Urothelium cell line (cell line): ENCODE results near the gene DDX1.
"Not testable (repeated sequence)": the region's sequence is repeated elsewhere in the genome, so short reads cannot be mapped to it uniquely, and the experiment has no call there.

ENCODE experiments used
- DNase-seq: peaks from one replicate; pipeline ENCODE4 v3.0.0; 2011; ENCODE audit warnings: low spot score, mixed read lengths
- FAIRE-seq: peaks from 2 replicates; lab custom pipeline; 2011; peaks lifted over from hg19 to GRCh38; lab: Jason Lieb, UNC

The DDX1 gene

GRCh38 chr2:15671842-15672815 lies 80.5 kb downstream of the DDX1 start:
- FAIRE-seq (no peak), DNase-seq (no peak)

GRCh38 chr2:15672961-15673918 lies 81.6 kb downstream of the DDX1 start:
- no peak for DNase-seq
- FAIRE-seq = no peak

- DNase-seq (no peak), FAIRE-seq (peak; percentile 35)
Measured at GRCh38 chr2:15673919-15674636, 82.4 kb downstream of the DDX1 start.

GRCh38 chr2:15674637-15675455 lies 83.2 kb downstream of the DDX1 start:
- FAIRE-seq (peak; percentile 62), DNase-seq (peak; percentile 70)

GRCh38 chr2:15675456-15676195 lies 84.0 kb downstream of the DDX1 start:
- FAIRE-seq (no peak), DNase-seq (peak; percentile 25)

GRCh38 chr2:15677141-15677843 lies 85.6 kb downstream of the DDX1 start:
- DNase-seq (no peak), FAIRE-seq (no peak)

GRCh38 chr2:15678346-15678745 lies 86.7 kb downstream of the DDX1 start:
- DNase-seq (no peak), FAIRE-seq (no peak)

- DNase-seq (no peak), FAIRE-seq (no peak)
Measured at GRCh38 chr2:15678909-15679308, 87.2 kb downstream of the DDX1 start.

DNA sequence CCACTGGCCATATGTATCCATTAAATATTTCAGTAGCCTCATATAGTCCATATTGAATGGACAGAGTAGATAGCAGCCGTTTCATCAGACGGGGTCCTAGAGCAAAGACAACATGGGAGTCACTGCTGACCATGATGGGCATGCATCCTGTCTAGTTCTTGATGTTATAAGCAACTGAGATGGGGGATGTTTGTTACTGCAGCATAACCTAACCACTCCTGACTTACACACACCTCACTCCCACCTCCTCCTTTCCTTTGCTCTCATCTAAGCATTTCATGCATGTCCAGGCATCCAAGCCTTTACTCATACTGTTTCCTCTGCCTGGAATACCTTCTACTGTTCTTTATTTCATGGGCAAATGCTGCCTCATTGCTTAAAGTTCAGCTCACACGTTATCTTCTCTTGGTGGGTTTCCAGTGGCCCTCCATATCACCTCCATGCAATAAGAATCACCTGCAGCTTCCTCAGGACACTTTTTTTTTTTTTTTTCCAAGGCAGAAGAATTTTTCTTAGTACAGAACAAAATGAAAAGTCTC lies 87.8 kb downstream of the DDX1 start:
- DNase-seq (no peak), FAIRE-seq (no peak)

GRCh38 chr2:15680132-15680531 lies 88.5 kb downstream of the DDX1 start:
- FAIRE-seq, DNase-seq: not testable (repeated sequence)
